HL-60/S4 (cell line): Measurements from ENCODE around the gene RIMS4.
"Not testable (repeated sequence)": the region's sequence is repeated elsewhere in the genome, so short reads cannot be mapped to it uniquely, and the experiment has no call there.

Experiments used
- in situ Hi-C: fragments of 300-500 bp; cut with MboI; formaldehyde crosslinking; loops from 2 replicates; pipeline ENCODE4 v1.14.3; 2022; ENCODE audit warnings: low sequenced_read_pairs

RIMS4 gene

DNA sequence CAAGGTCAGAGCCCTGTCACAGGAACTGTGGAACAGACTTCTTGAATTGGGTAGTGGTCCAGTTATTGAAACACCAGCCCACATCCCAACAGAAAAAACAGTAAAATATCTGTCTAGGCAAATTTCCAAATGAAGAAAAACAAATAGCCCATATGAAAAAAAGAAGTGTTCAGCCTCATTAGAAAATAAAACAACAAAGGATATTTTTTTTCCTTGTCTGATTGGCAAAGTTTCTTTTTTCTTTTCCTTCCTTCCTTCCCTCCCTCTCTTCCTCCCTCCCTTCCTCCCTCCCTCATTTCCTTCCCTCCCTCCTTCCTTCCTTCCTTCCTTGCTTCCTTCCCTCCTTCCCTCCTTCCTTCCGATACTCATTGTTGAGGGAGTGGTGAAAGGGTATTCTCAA is 20.6 kb upstream of the RIMS4 start:
- in situ Hi-C loops, result no loop called here

DNA sequence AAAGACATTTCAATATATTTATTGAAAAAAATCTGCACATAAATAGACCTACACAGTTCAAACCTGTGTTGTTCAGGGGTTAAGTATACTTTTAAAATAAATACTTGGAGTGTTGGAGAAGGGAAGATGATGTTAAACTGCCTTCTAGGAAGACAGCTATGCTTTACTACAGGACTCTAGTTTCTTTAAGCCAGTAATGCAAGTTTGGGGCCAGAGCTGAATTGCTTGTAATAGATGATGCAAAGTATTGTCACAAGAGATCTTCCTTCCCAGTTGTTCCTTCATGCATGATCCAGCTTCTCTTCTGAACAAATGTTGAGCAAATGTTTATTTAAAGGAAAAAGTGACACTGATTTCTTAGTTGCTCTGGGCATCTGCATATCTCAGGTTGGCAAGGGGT is 20.2 kb upstream of the RIMS4 start:
- in situ Hi-C loops, result no loop called here

DNA sequence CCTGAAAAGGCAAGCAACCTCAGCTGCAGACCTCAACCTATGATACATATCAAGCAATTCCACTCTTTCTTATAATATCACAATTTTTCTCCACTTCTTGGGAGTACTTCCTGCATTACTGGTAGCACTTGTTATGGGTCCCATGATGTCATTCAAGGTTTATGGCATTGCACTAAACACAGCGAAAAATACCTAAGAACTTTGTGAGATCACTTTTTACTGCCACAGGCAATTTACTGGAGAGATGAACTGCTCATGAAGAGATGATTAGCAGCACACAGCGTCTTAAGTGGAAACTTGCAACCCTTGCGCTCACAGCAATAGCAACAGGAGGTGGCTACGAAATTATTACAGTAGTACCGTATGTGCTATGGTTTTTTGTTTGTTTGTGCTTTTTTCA is 19.3 kb upstream of the RIMS4 start:
- in situ Hi-C loops, result no loop called here

DNA sequence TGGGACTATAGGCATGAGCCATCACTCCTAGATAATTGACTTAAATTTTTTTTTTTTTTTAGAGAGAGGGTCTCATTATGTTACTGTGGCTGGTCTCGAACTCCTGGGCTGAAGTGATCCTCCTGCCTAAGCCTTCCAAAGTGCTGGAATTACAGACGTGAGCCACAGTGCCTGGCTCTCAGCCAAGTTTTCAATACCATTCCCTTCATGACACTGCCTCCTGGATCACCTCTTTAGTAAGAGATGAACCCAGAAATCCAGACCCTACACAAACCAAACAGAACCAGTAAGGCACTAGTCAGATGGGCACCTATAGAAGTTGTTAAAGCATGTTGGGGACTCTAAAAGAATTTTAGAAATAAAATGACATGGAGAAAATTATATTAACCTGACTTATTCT is 18.3 kb upstream of the RIMS4 start:
- in situ Hi-C loops, result no loop called here

DNA sequence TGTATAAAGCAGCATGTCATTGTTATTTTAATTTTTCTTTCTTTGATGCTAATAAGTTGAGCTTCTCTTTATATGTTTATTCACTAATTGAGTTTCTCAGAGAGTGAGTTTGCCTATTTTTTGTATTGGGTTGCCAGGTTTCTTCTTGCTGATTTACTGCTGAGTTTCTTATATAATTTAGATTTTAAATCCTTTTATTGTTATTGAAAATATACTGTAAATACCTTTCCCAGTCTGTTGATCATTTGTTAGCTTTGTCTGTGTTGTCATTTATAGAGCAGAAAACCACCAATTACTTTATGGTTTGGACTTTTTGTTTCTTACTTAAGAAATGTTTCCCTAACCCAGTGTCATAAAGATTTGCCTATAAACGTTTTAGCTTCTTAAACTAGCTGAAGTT is 17.1 kb upstream of the RIMS4 start:
- in situ Hi-C loops, result no loop called here

DNA sequence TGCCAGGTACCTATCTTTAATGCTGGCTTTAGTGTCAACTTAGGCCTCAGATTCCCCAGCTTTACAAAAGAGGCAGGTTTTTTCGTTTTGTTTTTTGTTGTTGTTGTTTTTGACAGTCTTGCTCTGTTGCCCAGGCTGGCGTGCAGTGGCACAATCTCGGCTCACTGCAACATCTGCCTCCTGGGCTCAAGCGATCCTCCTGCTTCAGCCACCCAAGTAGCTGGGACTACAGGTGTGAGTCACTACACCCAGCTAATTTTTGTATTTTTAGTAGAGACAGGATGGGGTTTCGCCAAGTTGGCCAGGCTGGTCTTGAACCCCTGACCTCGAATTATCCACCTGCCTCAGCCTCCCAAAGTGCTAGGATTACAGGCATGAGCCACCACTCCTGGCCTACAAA is 11.2 kb upstream of the RIMS4 start:
- in situ Hi-C loops, result not testable (repeated sequence)

DNA sequence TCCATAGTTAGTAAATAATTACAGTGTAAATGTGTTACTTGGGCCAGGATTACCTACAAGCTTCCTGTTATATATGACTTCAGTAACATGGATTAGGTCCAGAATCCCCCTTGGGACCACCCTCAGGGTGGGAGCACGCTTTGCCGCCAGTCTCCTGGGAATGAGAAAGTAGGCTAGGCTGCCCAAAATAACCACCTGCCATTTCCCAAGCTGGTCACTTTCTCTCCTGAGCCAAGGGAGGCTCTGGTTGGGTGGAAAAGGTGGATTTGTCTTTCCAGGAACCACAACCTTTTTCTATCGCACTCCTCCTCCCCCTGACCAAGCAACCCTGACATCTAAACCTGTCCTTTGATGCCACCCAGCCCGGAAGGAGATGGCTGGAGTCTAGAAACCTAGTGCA is 9.6 kb upstream of the RIMS4 start:
- in situ Hi-C loops, result no loop called here

DNA sequence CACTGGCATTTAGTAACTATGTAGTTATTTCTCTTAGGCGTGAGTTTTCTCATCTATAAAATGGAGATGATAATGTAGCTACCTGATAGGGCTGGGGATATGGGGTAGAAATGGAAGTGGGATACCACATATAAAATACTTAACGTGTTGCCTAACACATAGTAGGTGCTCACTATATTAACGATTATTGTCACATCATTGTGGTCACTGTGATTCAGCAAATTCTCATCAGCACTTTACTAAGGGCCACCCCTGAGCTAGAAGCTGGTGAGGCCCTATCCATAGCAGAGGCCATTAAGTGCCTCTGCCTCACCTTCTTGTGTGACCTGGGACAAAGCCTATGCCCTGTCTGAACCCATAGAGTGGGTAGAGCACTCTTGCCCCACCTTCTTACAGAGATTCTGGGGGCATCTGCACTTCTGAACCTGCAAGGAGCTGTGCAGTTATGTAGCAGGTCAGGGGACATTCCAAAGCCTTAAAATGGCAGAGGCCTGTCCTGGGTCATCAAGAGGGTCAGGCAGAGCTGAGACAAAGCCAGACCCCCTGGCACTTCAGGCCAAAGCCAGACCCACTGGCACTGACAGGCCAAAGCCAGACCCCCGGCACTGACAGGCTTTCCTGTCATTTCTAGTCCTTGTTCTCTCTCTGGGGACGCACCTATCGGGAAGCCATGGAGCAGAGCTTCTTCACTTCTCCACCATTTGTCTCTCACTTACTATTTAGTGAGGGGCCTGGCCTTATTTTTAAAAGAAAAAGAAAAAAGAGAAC is 7.0 kb upstream of the RIMS4 start:
- in situ Hi-C loops, result no loop called here

DNA sequence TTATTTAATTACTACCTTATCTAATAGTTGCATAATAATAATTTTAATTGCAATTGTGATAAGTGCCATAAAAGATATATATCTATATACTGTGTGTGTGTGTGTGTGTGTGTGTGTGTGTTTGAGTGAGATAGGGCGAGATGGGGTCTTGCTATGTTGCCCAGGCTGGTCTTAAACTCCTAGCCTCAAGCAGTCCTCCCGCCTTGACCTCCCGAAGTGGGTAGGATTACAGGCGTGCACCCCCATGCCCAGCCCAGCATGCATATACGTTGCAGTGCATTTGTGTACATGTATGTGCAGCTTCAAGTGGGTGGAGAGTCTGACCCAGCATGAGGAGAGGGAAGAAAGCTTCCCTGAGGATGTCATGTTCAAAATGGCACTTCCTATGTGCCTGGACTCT is 4.6 kb upstream of the RIMS4 start:
- in situ Hi-C loops, result no loop called here

DNA sequence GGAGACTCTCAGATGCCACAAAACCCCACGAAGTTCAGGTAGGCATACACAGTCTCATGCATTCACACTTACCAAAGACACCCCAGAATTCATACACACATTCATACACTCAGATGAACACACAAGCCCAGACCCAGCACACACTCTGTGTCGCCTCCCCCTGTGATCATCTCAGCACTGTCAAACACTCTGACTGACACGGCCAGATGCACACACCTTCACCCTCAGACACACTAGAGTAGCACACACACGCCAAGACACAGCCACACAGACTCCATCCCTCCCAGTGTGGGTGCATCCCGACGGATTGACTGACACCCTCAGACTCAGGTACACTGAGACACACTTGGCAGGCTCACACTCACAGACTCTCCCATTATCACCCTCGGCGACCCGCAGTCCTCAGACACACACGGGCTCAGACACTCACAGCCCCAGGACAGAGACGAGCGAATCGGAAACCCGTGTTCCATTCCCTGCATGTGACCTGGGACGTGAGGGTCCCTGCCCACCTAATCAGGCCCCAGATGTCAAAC is 872 bp upstream of the RIMS4 start:
- in situ Hi-C loops, result no loop called here

DNA sequence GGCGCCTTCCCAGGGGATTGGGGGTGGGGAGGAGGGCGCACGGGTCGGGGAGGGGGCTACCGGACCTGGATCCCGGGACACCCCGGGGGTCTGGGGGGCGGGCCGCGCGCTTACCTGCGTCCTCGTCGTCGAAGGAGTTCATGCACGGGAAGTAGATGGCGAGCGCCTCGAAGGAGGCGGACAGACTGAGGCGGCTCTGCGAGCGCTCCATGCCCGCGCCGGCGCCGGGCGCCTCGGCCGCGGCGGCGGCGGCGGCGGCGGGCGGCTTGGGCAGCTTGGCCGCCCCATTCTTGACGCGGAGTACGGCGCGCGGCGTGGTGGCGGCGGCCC is 320 bp downstream of the RIMS4 start:
- in situ Hi-C loops, result no loop called here

DNA sequence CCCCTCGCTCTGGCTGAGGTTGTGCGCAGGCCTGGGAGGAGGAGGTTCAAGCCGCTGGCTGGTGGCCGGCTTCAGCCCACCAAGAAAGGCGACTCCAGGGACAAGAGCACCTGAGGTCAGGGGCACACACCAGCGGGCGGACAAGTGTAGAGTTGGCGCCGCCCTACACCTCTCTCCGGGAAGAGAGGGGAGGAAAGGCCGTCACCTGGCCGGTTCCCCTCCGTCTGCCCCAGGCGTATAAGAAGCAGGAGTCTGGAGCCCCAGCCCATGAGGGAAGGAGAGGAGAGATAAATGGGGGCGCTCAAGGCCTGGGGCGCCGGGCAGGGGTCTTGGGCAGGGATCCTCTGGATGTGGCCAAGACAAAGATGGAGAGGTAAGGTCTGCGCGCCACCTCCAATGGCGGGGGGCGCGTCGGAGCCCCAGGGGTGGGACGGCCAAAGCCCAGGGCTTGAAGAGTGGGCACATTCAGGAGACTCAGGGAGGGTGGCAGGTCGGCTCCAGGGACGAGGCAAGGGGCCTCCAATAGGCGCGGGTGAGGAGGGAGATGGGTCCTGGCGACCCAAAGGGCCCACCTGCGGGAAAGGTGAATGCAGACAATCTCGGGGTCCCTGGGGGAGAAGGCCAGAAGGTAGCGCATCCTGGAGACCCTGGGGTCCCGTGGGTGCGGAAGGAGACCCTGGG is 826 bp downstream of the RIMS4 start:
- in situ Hi-C loops, result no loop called here

DNA sequence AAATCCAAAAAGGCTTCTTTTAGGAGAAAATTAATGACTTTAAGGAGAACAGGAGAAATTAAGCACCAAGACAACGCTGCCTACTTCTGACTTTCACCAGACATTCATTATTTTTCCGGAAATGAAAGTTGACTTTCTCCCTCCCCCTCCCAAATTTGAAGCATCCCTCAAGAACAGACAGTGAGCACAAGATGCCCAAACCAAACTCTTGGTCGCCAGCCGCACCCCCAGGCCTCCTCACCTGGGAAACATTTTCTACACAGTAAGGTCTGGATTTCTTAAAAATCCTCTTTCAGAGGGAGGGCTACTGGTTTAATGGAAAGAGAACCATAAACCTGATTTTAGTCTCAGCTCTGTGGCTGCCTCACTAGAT is 2.7 kb downstream of the RIMS4 start:
- in situ Hi-C loops, result no loop called here

DNA sequence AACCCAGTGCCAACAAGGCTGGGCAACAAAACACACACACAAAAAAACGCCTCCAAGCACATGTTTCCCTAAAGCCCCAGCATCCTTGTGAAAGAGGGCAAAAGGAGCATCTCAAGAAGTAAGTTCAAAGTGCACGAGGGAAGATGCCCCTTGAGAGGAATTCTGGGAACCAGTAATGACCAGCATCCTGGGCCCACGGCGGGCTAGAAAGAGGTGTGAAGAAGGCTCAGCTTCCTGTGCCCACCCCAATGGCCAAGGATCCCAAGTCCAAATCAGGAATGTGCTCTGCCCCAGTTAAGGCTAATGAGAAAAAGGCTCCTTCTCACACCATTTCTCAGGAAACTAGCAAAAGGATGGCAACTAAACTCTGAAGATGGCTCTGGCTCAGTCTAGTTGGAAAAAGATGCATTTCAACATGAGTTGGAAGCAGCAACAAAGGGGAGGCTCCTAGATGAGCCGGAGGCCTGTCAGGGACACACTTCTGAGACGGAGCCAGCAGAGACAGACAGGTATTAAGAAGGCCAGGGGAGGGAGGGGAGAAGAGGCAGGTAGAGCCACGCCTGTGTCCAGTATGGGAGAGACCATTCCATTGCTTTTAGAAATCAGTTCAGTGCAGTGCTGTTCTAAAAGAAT is 3.2 kb downstream of the RIMS4 start:
- in situ Hi-C loops, result no loop called here

DNA sequence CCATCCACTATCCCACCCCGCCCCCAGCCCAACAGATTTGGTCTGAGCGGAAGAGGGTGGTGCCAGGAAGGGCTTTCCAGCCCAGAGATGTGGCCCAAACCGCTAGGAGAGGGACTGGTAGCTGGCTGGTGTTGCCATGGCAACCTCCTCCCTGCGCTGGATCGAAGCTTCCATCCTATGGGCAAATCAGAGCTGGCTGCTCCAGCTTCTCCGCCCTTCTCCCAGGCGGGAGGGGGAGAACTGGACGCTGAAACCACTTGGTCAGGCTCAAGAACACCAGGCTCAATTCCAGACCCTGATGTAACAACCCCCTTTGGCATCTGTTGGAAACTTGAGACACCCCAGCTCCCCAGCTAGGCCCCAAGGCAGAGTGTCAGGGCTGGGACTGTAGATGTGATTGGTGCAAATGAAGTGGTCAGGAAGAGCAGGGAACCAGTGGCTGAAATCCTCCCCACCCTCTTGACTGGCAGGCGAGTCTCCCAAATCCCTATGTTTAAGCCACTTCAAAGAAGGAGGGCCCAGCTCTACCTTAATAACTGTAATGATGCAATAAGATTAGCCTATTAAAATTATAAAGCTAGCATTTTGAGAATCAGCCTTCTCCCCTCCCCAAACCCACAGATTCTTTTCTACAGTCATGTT is 4.2 kb downstream of the RIMS4 start:
- in situ Hi-C loops, result no loop called here

DNA sequence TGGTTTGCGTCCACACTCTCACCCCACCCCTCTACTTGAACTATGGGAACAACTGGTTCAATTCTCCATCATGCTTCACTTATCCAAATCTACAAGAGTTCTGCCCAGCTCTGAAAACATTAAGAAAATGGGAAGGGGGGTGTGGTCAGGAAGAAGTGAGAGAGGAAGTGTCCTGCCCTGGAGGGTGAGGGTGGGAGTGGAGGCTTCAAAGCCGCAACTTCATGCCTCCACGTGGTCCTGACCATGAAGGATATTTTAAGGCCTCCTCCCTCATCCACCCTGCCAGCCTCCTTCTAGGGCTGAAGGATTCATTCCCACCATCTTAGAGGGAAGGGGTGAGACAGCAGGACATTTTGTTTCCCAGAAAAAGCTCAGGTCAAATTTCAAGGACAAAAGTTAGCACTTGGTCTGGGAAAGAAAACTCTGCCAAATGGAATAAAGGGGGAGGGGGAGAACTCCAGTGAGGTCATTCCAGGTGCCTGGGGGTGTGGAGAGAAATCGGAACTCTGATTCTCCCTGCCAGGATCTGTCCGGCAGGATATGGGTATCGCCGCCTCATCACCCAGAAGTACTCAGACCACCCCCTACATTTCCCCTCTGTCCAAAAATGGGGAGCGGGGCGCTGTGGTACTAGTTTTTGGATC is 4.9 kb downstream of the RIMS4 start:
- in situ Hi-C loops, result no loop called here

DNA sequence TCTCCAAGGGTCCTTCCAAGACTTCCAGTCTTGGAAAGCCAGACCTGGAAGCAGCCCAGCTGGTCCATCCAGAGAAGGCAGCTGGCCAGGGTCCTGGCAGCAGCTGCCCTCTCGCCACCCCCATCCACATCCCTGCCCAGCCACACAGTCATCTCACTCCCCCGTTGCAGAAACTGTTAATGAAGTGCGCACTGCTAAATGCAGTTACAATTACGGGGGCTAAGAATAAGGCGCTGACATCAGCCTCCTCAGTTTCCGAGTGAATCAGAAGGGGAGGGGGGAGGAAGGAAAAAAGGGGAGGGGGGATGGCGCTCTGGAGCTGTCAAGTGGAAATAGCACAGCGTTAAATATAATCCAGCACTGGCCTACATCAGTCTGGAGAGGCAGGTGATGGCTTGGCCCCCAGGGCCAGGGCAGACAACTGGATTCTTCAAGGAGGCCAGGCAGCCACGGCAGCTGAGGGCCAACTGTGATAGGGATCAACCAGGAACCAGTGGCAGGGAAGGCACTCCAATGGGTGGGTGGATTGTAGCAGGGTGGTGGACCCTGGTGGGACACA is 6.9 kb downstream of the RIMS4 start:
- in situ Hi-C loops, result no loop called here

DNA sequence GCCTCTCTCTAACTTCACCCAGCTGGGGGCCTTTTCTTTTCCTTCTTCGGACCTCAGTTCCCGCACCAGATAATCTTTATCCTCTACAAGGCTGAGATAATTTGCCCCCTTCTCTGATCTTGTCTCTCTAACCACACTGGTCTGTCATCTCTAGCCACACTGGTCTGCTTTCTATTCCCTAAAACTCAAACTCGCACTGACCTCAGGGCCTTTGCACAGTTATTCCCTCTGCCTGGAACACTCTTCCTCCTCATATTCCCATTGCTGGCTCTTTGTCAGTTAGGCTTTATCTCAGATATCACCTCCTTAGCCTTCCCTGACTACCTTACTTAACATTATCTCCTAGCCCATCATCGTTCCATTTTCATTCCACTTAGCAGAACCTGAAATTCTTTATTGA is 7.6 kb downstream of the RIMS4 start:
- in situ Hi-C loops, result no loop called here

DNA sequence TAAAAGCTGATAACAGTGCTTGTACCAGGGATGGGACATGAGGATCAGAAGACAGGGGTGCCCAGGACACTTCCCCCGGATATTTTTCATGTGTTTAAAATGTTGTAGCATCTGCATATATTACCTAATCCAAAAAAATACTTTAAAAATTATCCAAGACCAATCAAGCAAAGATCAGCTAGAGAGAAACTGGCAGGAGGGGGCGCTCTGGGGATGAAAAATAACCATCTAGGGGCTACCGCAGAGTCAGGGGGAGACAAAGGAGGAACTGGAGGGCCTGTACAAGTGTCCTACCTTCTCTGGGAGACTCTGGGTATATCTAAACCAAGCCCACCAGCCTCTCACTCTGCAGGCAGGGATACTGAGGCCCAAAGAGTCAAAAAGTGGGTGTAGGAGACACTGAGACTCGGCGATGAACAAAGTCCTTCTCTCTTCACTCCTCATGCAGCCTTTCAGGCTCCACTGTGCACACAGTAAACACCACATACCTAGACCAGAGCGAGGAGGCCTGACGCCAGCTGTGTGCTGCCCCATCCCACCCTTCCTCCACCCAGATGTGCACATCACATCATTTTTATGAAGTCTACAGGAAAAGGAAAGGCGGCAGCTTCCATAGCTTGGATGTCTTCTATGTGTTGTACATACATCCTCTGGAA is 9.8 kb downstream of the RIMS4 start:
- in situ Hi-C loops, result no loop called here

DNA sequence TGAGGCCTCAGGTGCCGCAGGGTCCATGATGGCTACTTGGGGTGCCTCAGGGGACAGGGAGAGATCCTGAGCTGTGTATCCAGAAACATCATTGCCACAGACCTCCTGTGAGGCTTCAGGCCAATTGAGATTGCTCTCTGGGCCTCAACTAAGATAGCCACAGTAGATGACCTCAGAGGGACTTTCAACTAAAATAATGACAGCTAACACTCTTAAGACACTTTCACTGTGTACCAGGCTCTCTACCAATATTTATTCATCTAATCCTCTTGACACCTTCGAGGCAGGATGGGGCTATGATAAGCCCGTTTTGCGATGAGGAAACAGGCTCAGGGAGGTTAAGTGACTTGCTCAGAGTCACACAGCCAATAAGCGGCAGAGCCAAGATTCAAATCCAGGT is 10.7 kb downstream of the RIMS4 start:
- in situ Hi-C loops, result no loop called here
